Measurements from ENCODE around the gene YY1. TPM values are rescaled to one million over a fixed set of nuclear protein-coding genes. Genes with fewer than 3 reads are reported as not detected.
"Not testable (repeated sequence)": the region's sequence is repeated elsewhere in the genome, so short reads cannot be mapped to it uniquely, and the experiment has no call there.

YY1 gene
- total RNA-seq, 4 donors from 2014 or later, result 39.3 to 48.7 (median 43.7) TPM

DNA sequence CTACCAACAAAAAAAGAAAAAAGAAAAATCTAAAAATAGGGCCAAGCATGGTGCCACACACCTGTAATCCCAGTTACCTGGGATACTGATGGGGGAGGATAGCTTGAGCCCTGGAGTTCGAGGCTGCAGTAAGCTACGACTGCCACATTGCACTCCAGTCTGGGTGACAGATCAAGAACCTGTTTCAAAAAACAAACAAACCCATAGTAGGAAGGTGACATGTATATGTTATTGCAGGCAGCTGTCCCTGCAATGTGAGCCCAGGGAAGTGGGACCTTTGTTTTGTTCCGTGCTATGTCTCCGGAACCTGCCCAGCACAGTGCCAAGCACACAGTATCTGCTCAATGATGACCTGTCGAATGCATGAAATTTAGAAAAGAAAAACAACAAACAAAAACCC, 37.2 kb upstream of the YY1 start:
- TF ChIP-seq POLR2A (IDR thresholded peaks at IDR 0.05), result no peak
- TF ChIP-seq, protein P1, sequence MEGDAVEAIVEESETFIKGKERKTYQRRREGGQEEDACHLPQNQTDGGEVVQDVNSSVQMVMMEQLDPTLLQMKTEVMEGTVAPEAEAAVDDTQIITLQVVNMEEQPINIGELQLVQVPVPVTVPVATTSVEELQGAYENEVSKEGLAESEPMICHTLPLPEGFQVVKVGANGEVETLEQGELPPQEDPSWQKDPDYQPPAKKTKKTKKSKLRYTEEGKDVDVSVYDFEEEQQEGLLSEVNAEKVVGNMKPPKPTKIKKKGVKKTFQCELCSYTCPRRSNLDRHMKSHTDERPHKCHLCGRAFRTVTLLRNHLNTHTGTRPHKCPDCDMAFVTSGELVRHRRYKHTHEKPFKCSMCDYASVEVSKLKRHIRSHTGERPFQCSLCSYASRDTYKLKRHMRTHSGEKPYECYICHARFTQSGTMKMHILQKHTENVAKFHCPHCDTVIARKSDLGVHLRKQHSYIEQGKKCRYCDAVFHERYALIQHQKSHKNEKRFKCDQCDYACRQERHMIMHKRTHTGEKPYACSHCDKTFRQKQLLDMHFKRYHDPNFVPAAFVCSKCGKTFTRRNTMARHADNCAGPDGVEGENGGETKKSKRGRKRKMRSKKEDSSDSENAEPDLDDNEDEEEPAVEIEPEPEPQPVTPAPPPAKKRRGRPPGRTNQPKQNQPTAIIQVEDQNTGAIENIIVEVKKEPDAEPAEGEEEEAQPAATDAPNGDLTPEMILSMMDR (IDR thresholded peaks at IDR 0.05 in 4 of 5, conservative IDR thresholded peaks at IDR 0.05 in 1 of 5), result no peak
- intact Hi-C loops (cut with DNase I; ENCODE audit: low total_unique reads), result no loop called here
- DNase-seq (no peak), ATAC-seq (no peak)
- no peaks in the 10 kb centered on the region for H3K27me3 ChIP-seq
- no peaks in the 10 kb centered on the region for H3K9me3 ChIP-seq
- in situ Hi-C loops (cut with MboI; ENCODE audit: low sequenced_read_pairs in 4 of 4), result no loop called here
- H3K4me1 ChIP-seq, result peaks cover 0 to 3% of the 10 kb centered on the region in 2 donors
- H3K36me3 ChIP-seq, result no peaks in the 10 kb centered on the region
- no peak overlapping the region for H3K4me3 ChIP-seq
- no peak overlapping the region for H3K27ac ChIP-seq

DNA sequence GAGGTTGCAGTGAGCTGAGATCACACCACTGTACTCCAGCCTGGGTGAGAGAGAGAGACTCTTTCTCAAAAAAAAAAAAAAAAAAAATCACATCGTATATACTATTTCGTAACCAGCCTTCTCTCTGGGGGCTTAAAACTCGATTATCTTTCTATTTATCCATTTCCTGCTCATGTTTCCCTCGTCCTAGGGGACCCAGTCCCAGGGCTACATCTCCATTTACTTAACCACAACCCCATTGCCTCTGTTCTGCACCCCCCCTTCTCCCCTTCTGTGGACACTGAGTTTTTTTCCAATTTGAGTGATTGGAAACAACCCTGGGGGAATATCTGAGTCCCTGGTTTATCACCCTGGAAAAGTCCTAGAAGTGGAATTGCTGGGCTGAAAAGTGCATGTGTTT, 36.2 kb upstream of the YY1 start:
- peaks cover 0 to 3% of the 10 kb centered on the region in 2 donors for H3K4me1 ChIP-seq
- TF ChIP-seq, protein P1 (IDR thresholded peaks at IDR 0.05 in 4 of 5, conservative IDR thresholded peaks at IDR 0.05 in 1 of 5), result no peak
- TF ChIP-seq POLR2A (IDR thresholded peaks at IDR 0.05), result no peak
- H3K4me3 ChIP-seq, result no peak overlapping the region
- intact Hi-C loops (cut with DNase I; ENCODE audit: low total_unique reads) (no loop called here), in situ Hi-C loops (cut with MboI; ENCODE audit: low sequenced_read_pairs in 4 of 4) (no loop called here)
- H3K27me3 ChIP-seq, result no peaks in the 10 kb centered on the region
- H3K9me3 ChIP-seq, result no peaks in the 10 kb centered on the region
- DNase-seq (no peak), ATAC-seq (no peak)
- no peak overlapping the region for H3K27ac ChIP-seq
- no peaks in the 10 kb centered on the region for H3K36me3 ChIP-seq

DNA sequence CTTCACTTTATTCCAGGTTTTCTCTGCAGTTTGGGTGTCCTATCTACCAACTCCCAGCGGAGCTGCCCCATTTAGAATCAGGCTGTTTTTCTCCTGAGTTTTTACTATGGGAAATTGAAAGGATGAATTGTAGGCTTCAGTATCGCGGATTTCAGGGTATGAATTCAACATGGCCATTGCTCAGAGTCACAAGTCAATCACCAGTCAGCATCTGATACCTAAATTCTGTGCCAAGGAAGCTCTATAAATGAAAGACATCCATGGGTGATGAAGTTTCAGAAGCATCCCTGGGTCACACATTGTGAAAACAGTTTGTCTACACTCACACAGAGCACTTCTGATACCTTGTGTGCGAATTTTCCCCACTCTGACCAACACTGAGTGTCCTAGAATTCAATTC, 35.8 kb upstream of the YY1 start:
- no peaks in the 10 kb centered on the region for H3K27me3 ChIP-seq
- H3K4me3 ChIP-seq, result no peak overlapping the region
- ATAC-seq (no peak), DNase-seq (no peak)
- intact Hi-C loops (cut with DNase I; ENCODE audit: low total_unique reads), result no loop called here
- in situ Hi-C loops (cut with MboI; ENCODE audit: low sequenced_read_pairs in 4 of 4), result no loop called here
- TF ChIP-seq POLR2A (IDR thresholded peaks at IDR 0.05), result no peak
- TF ChIP-seq, protein P1 (IDR thresholded peaks at IDR 0.05 in 4 of 5, conservative IDR thresholded peaks at IDR 0.05 in 1 of 5), result no peak
- H3K4me1 ChIP-seq, result peaks cover 0 to 3% of the 10 kb centered on the region in 2 donors
- no peaks in the 10 kb centered on the region for H3K9me3 ChIP-seq
- H3K27ac ChIP-seq, result no peak overlapping the region
- no peaks in the 10 kb centered on the region for H3K36me3 ChIP-seq

DNA sequence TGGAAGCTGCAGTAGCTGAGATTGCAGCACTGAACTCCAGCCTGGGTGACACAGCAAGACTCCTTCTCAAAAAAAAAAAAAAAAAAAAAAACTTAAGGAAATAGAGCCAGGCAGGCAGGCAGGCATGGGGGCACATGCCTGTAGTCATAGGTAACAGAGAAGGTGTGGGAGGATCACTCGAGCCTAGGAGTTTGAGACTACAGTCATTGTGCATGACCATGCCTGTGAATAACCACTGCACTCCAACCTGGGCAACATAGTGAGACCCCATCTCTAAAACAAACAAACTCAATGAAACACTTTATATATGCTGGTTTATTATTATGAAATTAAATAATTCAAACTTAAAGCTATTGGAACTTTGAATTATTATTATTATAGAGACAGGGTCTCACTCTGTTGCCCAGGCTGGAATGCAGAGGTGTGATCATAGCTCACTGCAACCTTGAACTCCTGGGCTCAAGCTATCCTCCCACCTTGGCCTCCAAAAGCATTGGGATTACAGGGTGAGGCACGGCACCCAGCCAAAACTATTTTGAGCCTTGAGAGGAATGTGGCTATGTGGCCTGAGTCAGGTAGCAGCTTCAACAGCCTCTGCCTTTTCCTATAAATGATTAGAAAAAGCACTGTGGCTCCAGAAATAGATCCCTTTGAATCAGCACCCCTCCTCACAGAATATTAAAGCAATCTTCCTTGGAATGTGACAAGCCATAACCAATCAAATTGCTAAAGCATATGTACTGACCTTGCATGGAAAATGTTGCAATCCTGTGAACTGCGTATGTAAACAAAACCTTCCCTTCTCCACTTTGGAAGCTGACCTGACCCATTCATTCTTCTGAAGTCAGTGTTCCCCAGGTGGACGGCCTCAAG, 34.7 kb upstream of the YY1 start:
- in situ Hi-C loops (cut with MboI; ENCODE audit: low sequenced_read_pairs in 4 of 4) (no loop called here), intact Hi-C loops (cut with DNase I; ENCODE audit: low total_unique reads) (no loop called here)
- H3K27me3 ChIP-seq, result no peaks in the 10 kb centered on the region
- no peaks in the 10 kb centered on the region for H3K36me3 ChIP-seq
- ATAC-seq (no peak), DNase-seq (no peak)
- H3K27ac ChIP-seq, result no peak overlapping the region
- no peaks in the 10 kb centered on the region for H3K9me3 ChIP-seq
- H3K4me1 ChIP-seq, result peaks cover 0 to 3% of the 10 kb centered on the region in 2 donors
- no peak overlapping the region for H3K4me3 ChIP-seq
- TF ChIP-seq POLR2A (IDR thresholded peaks at IDR 0.05), result no peak
- TF ChIP-seq, protein P1 (IDR thresholded peaks at IDR 0.05 in 4 of 5, conservative IDR thresholded peaks at IDR 0.05 in 1 of 5), result no peak

DNA sequence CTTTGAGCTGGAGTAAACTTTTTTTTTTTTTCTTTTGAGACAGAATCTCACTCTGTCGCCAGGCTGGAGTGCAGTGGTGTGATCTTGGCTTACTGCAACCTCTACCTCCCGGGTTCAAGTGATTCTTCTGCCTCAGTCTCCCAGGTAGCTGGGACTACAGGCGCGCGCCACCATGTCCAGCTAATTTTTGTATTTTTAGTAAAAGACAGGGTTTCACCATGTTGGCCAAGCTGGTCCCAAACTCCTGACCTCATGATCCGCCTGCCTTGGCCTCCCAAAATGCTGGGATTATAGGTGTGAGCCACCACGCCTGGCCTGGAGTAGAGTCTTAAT, 34.1 kb upstream of the YY1 start:
- H3K9me3 ChIP-seq; H3K27ac ChIP-seq; H3K27me3 ChIP-seq; H3K36me3 ChIP-seq; intact Hi-C loops (cut with DNase I; ENCODE audit: low total_unique reads); DNase-seq; in situ Hi-C loops (cut with MboI; ENCODE audit: low sequenced_read_pairs in 4 of 4); H3K4me1 ChIP-seq; ATAC-seq; H3K4me3 ChIP-seq: not testable (repeated sequence)

DNA sequence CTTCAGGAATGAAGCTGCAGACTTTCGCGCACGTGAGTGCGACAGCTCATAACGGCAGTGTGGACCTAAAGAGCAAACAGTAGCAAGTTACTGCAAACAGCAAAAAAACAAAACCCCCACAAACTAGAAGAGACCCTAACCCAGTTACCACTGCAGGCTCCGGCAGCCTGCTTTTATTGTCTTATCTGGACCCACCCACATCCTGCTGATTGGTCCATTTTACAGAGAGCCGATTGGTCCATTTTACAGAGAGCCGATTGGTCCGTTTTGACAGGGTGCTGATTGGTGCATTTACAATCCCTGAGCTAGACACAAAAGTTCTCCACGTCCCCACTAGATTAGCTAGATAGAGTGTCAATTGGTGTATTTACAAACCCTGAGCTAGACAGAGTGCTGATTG, 31.4 kb upstream of the YY1 start:
- DNase-seq; intact Hi-C loops (cut with DNase I; ENCODE audit: low total_unique reads); ATAC-seq; H3K27ac ChIP-seq; in situ Hi-C loops (cut with MboI; ENCODE audit: low sequenced_read_pairs in 4 of 4); H3K9me3 ChIP-seq; H3K27me3 ChIP-seq; H3K4me3 ChIP-seq; H3K36me3 ChIP-seq; H3K4me1 ChIP-seq: not testable (repeated sequence)

DNA sequence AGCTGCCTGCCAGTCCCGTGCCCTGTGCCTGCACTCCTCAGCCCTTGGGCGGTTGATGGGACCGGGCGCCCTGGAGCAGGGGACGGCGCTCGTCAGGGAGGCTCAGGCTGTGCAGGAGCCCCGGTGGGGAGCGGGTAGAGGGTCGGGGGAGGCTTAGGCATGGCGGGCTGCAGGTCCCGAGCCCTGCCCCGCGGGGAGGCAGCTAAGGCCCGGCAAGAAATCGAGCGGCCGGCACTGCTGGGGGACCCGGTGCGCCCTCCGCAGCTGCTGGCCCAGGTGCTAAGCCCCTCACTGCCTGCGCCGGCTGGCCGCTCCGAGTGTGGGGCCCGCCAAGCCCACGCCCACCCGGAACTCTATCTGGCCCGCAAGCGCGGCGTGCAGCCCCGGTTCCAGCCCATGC, 30.8 kb upstream of the YY1 start:
- ATAC-seq; intact Hi-C loops (cut with DNase I; ENCODE audit: low total_unique reads); DNase-seq: not testable (repeated sequence)

More for the DNA sequence above, 30.8 kb upstream of the YY1 start:
- H3K4me1 ChIP-seq; H3K4me3 ChIP-seq; H3K36me3 ChIP-seq; H3K27me3 ChIP-seq; in situ Hi-C loops (cut with MboI; ENCODE audit: low sequenced_read_pairs in 4 of 4); H3K27ac ChIP-seq; H3K9me3 ChIP-seq: not testable (repeated sequence)
